RCC 7860 (cell line): Measurements from ENCODE around the gene RAB31.

Source experiments
- DNase-seq: peaks from one replicate; pipeline ENCODE4 v3.0.0-alpha.2; 2015; ENCODE audit warnings: low spot score
- FAIRE-seq: peaks from 2 replicates; lab custom pipeline; 2012; peaks lifted over from hg19 to GRCh38; lab: Jason Lieb, UNC

The RAB31 gene

GRCh38 chr18:9810299-9810698 lies 102.2 kb downstream of the RAB31 start:
- FAIRE-seq (no peak), DNase-seq (no peak)

GRCh38 chr18:9810994-9811705 lies 103.0 kb downstream of the RAB31 start:
- no peak for DNase-seq
- FAIRE-seq = no peak

GRCh38 chr18:9811978-9812377 lies 103.9 kb downstream of the RAB31 start:
- DNase-seq (no peak), FAIRE-seq (no peak)

GRCh38 chr18:9814431-9814830 lies 106.3 kb downstream of the RAB31 start:
- FAIRE-seq = peak; percentile 78
- peak; percentile 65 for DNase-seq

- no peak for DNase-seq
Observed at GRCh38 chr18:9817286-9817685, 109.2 kb downstream of the RAB31 start.

GRCh38 chr18:9817725-9818422 lies 109.8 kb downstream of the RAB31 start:
- FAIRE-seq (no peak), DNase-seq (no peak)

More at GRCh38 chr18:9817286-9817685, 109.2 kb downstream of the RAB31 start:
- no peak for FAIRE-seq

- FAIRE-seq = no peak
- no peak for DNase-seq
Observed at GRCh38 chr18:9818423-9818734, 110.3 kb downstream of the RAB31 start.

GRCh38 chr18:9820127-9820526 lies 112.0 kb downstream of the RAB31 start:
- FAIRE-seq (no peak), DNase-seq (no peak)

- FAIRE-seq = no peak
- no peak for DNase-seq
Observed at GRCh38 chr18:9820719-9821118, 112.6 kb downstream of the RAB31 start.

GRCh38 chr18:9822587-9823185 lies 114.6 kb downstream of the RAB31 start:
- FAIRE-seq (no peak), DNase-seq (no peak)

GRCh38 chr18:9823805-9824473 lies 115.8 kb downstream of the RAB31 start:
- DNase-seq (no peak), FAIRE-seq (no peak)

GRCh38 chr18:9824474-9824832 lies 116.4 kb downstream of the RAB31 start:
- DNase-seq = no peak
- FAIRE-seq = no peak

- no peak for FAIRE-seq
Observed at GRCh38 chr18:9824952-9825371, 116.9 kb downstream of the RAB31 start.

GRCh38 chr18:9825571-9826073 lies 117.5 kb downstream of the RAB31 start:
- DNase-seq = peak; percentile 64
- FAIRE-seq = peak; percentile 78

More at GRCh38 chr18:9824952-9825371, 116.9 kb downstream of the RAB31 start:
- no peak for DNase-seq

GRCh38 chr18:9826685-9827084 lies 118.6 kb downstream of the RAB31 start:
- FAIRE-seq = no peak
- no peak for DNase-seq

GRCh38 chr18:9827211-9827792 lies 119.2 kb downstream of the RAB31 start:
- no peak for FAIRE-seq
- DNase-seq = no peak

GRCh38 chr18:9827793-9828505 lies 119.8 kb downstream of the RAB31 start:
- DNase-seq (peak; percentile 93), FAIRE-seq (peak; percentile 87)

- DNase-seq (no peak), FAIRE-seq (no peak)
Observed at GRCh38 chr18:9828506-9829396, 120.7 kb downstream of the RAB31 start.

GRCh38 chr18:9829397-9829712 lies 121.3 kb downstream of the RAB31 start:
- FAIRE-seq (no peak), DNase-seq (no peak)
